Measurements from ENCODE around the gene UBQLN3. TPM values are rescaled to one million over a fixed set of nuclear protein-coding genes. Genes with fewer than 3 reads are reported as not detected.
A peak's percentile ranks its signal among the peaks of the same experiment; 100 is the strongest.

Gene UBQLN3
- total RNA-seq, 1 experiment from 2014 or later = 0.37 TPM

- no peaks in the 10 kb centered on the region for H4K20me1 ChIP-seq (ENCODE audit: insufficient read depth, low read depth, low read length)
- DNase-seq = no peak
- H3K4me2 ChIP-seq (ENCODE audit: low read depth, low read length, poor library complexity, severe bottlenecking) = no peak overlapping the region
- H2AFZ ChIP-seq (ENCODE audit: low read length) = no peak overlapping the region
- no peaks in the 10 kb centered on the region for H3K9me2 ChIP-seq (replicated peaks; ENCODE audit: insufficient read depth, low read length)
- no peaks in the 10 kb centered on the region for H3K27me3 ChIP-seq (ENCODE audit: low read length)
- no peak overlapping the region for H3K9ac ChIP-seq (ENCODE audit: low read length)
- no peak overlapping the region for H3K27ac ChIP-seq (ENCODE audit: low read length)
- no peaks in the 10 kb centered on the region for H3K36me3 ChIP-seq (ENCODE audit: insufficient read depth, low read length)
- H3K4me3 ChIP-seq (ENCODE audit: low read length) = no peak overlapping the region
- no peaks in the 10 kb centered on the region for H3K9me3 ChIP-seq (ENCODE audit: low read length)
- no peaks in the 10 kb centered on the region for H3K4me1 ChIP-seq (ENCODE audit: low read length)
- H3K79me2 ChIP-seq (ENCODE audit: low read length) = no peaks in the 10 kb centered on the region
These were observed 9.4 kb downstream of the UBQLN3 start for GRCh38 chr11:5500393-5500801.

DNA sequence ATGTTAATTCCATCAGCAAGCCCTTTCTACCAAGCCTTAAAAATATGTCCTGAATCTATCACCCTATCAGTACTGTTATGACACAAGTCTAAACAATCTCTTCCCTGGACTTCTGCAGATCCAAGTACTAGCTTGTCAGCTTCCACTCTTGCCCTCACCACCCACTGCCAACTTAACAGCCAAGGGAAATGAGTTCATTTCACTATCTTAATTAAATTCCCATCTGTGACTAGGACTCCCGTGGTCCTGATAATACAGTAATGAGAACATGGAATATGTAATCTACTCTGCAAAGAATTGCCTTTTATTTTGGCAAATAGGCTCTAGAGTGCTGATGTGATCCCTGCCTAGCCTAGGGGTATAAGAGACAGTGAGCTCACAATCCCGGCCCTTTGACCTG lies 10.1 kb downstream of the UBQLN3 start:
- Histone ChIP-seq H3K36me3 (ENCODE audit: insufficient read depth, low read length) (no peaks in the 10 kb centered on the region), H3K9me3 (ENCODE audit: low read length) (no peaks in the 10 kb centered on the region), H2AFZ (ENCODE audit: low read length) (no peak overlapping the region), H3K9ac (ENCODE audit: low read length) (no peak overlapping the region), H3K9me2 (replicated peaks; ENCODE audit: insufficient read depth, low read length) (no peaks in the 10 kb centered on the region), H3K4me2 (ENCODE audit: low read depth, low read length, poor library complexity, severe bottlenecking) (no peak overlapping the region), H3K27me3 (ENCODE audit: low read length) (no peaks in the 10 kb centered on the region), H4K20me1 (ENCODE audit: insufficient read depth, low read depth, low read length) (no peaks in the 10 kb centered on the region), H3K4me1 (ENCODE audit: low read length) (no peaks in the 10 kb centered on the region), H3K79me2 (ENCODE audit: low read length) (no peaks in the 10 kb centered on the region), H3K27ac (ENCODE audit: low read length) (no peak overlapping the region), H3K4me3 (ENCODE audit: low read length) (no peak overlapping the region)
- no peak for DNase-seq

- Histone ChIP-seq H2AFZ (ENCODE audit: low read length) (no peak overlapping the region), H3K4me3 (ENCODE audit: low read length) (no peak overlapping the region)
These were observed 20.0 kb downstream of the UBQLN3 start for GRCh38 chr11:5489576-5490357.

GRCh38 chr11:5488798-5489399 lies 20.9 kb downstream of the UBQLN3 start:
- Histone ChIP-seq H3K79me2 (ENCODE audit: low read length) (no peaks in the 10 kb centered on the region), H3K36me3 (ENCODE audit: insufficient read depth, low read length) (no peaks in the 10 kb centered on the region), H3K9ac (ENCODE audit: low read length) (no peak overlapping the region), H3K4me3 (ENCODE audit: low read length) (no peak overlapping the region), H3K9me3 (ENCODE audit: low read length) (no peaks in the 10 kb centered on the region), H3K4me2 (ENCODE audit: low read depth, low read length, poor library complexity, severe bottlenecking) (no peak overlapping the region), H3K4me1 (ENCODE audit: low read length) (no peaks in the 10 kb centered on the region), H2AFZ (ENCODE audit: low read length) (no peak overlapping the region), H3K9me2 (replicated peaks; ENCODE audit: insufficient read depth, low read length) (no peaks in the 10 kb centered on the region), H4K20me1 (ENCODE audit: insufficient read depth, low read depth, low read length) (no peaks in the 10 kb centered on the region), H3K27ac (ENCODE audit: low read length) (no peak overlapping the region), H3K27me3 (ENCODE audit: low read length) (no peaks in the 10 kb centered on the region)
- no peak for DNase-seq

More at GRCh38 chr11:5489576-5490357, 20.0 kb downstream of the UBQLN3 start:
- H3K4me1 ChIP-seq (ENCODE audit: low read length) = no peaks in the 10 kb centered on the region
- no peak overlapping the region for H3K4me2 ChIP-seq (ENCODE audit: low read depth, low read length, poor library complexity, severe bottlenecking)
- no peaks in the 10 kb centered on the region for H4K20me1 ChIP-seq (ENCODE audit: insufficient read depth, low read depth, low read length)
- DNase-seq = no peak
- no peaks in the 10 kb centered on the region for H3K9me2 ChIP-seq (replicated peaks; ENCODE audit: insufficient read depth, low read length)
- H3K27me3 ChIP-seq (ENCODE audit: low read length) = no peaks in the 10 kb centered on the region
- no peaks in the 10 kb centered on the region for H3K36me3 ChIP-seq (ENCODE audit: insufficient read depth, low read length)
- no peak overlapping the region for H3K9ac ChIP-seq (ENCODE audit: low read length)
- H3K27ac ChIP-seq (ENCODE audit: low read length) = no peak overlapping the region
- no peaks in the 10 kb centered on the region for H3K79me2 ChIP-seq (ENCODE audit: low read length)
- H3K9me3 ChIP-seq (ENCODE audit: low read length) = no peaks in the 10 kb centered on the region

GRCh38 chr11:5488385-5488784 lies 21.4 kb downstream of the UBQLN3 start, which contains the start of gene OR52D1:
TSS of gene OR52D1 (plus strand) at chr11:5488685. CDS start at chr11:5488707, 22 bp downstream.
- H3K9ac ChIP-seq (ENCODE audit: low read length) = no peak within 1 kb of the TSS
- H3K9me3 ChIP-seq (ENCODE audit: low read length) = no peaks in the 10 kb centered on the region
- no peak within 1 kb of the TSS for H3K4me2 ChIP-seq (ENCODE audit: low read depth, low read length, poor library complexity, severe bottlenecking)
- no peaks in the 10 kb centered on the region for H3K27me3 ChIP-seq (ENCODE audit: low read length)
- H3K4me3 ChIP-seq (ENCODE audit: low read length) = no peak within 1 kb of the TSS
- H3K9me2 ChIP-seq (replicated peaks; ENCODE audit: insufficient read depth, low read length) = no peaks in the 10 kb centered on the region
- H3K36me3 ChIP-seq (ENCODE audit: insufficient read depth, low read length) = no peaks in the 10 kb centered on the region
- no peaks in the 10 kb centered on the region for H3K4me1 ChIP-seq (ENCODE audit: low read length)
- H3K79me2 ChIP-seq (ENCODE audit: low read length) = no peaks in the 10 kb centered on the region
- H4K20me1 ChIP-seq (ENCODE audit: insufficient read depth, low read depth, low read length) = no peaks in the 10 kb centered on the region
- no peak within 1 kb of the TSS for H3K27ac ChIP-seq (ENCODE audit: low read length)
- H2AFZ ChIP-seq (ENCODE audit: low read length) = no peak within 1 kb of the TSS
- DNase-seq = no peak

GRCh38 chr11:5486421-5486820 lies 23.3 kb downstream of the UBQLN3 start:
- Histone ChIP-seq H3K79me2 (ENCODE audit: low read length) (no peaks in the 10 kb centered on the region), H3K36me3 (ENCODE audit: insufficient read depth, low read length) (no peaks in the 10 kb centered on the region), H3K27ac (ENCODE audit: low read length) (no peak overlapping the region), H3K4me1 (ENCODE audit: low read length) (no peaks in the 10 kb centered on the region), H3K4me3 (ENCODE audit: low read length) (no peak overlapping the region), H3K9me3 (ENCODE audit: low read length) (no peaks in the 10 kb centered on the region), H4K20me1 (ENCODE audit: insufficient read depth, low read depth, low read length) (no peaks in the 10 kb centered on the region), H3K9ac (ENCODE audit: low read length) (no peak overlapping the region), H3K27me3 (ENCODE audit: low read length) (no peaks in the 10 kb centered on the region), H3K4me2 (ENCODE audit: low read depth, low read length, poor library complexity, severe bottlenecking) (no peak overlapping the region), H2AFZ (ENCODE audit: low read length) (no peak overlapping the region), H3K9me2 (replicated peaks; ENCODE audit: insufficient read depth, low read length) (no peaks in the 10 kb centered on the region)
- no peak for DNase-seq

GRCh38 chr11:5486003-5486402 lies 23.8 kb downstream of the UBQLN3 start:
- H3K9me3 ChIP-seq (ENCODE audit: low read length) = no peaks in the 10 kb centered on the region
- no peaks in the 10 kb centered on the region for H3K9me2 ChIP-seq (replicated peaks; ENCODE audit: insufficient read depth, low read length)
- no peaks in the 10 kb centered on the region for H4K20me1 ChIP-seq (ENCODE audit: insufficient read depth, low read depth, low read length)
- no peaks in the 10 kb centered on the region for H3K4me1 ChIP-seq (ENCODE audit: low read length)
- H3K4me2 ChIP-seq (ENCODE audit: low read depth, low read length, poor library complexity, severe bottlenecking) = no peak overlapping the region
- no peak overlapping the region for H3K4me3 ChIP-seq (ENCODE audit: low read length)
- H3K36me3 ChIP-seq (ENCODE audit: insufficient read depth, low read length) = no peaks in the 10 kb centered on the region
- H3K27ac ChIP-seq (ENCODE audit: low read length) = no peak overlapping the region
- no peak overlapping the region for H3K9ac ChIP-seq (ENCODE audit: low read length)
- no peaks in the 10 kb centered on the region for H3K27me3 ChIP-seq (ENCODE audit: low read length)
- DNase-seq = no peak
- no peaks in the 10 kb centered on the region for H3K79me2 ChIP-seq (ENCODE audit: low read length)
- H2AFZ ChIP-seq (ENCODE audit: low read length) = no peak overlapping the region

DNA sequence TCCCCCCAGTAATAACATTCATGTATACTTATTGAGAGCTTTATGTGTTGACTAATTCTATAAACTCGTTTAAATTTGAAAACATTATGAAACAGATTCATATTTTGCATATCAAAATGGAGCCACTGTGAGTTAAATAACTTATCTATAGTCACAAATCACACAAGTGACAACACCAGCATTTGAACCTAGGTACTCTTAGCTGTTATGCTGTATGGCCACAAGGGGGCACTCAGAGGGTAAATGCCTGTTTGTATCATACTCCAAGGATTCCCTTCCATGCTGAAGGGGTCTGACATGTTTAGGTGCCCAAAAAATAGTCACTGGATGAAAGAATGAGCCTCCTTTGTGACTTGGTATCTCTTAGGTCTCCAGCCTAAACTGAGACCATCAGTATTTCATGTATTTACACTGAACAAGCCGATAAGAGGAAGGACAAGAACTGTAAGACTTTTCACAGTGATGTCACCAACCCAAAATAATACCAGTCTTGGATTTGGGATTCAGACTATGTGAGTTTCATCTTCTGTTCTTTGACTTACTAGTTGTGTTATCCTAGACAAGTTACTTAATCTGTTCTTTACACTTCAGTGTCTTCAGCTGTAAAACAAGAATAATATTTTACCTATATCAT lies 33.5 kb downstream of the UBQLN3 start:
- DNase-seq = peak; percentile 70

More for the DNA sequence above, 33.5 kb downstream of the UBQLN3 start:
- Histone ChIP-seq H3K9ac (ENCODE audit: low read length) (no peak overlapping the region), H3K27ac (ENCODE audit: low read length) (no peak overlapping the region), H3K79me2 (ENCODE audit: low read length) (no peaks in the 10 kb centered on the region), H3K4me2 (ENCODE audit: low read depth, low read length, poor library complexity, severe bottlenecking) (no peak overlapping the region), H2AFZ (ENCODE audit: low read length) (no peak overlapping the region), H3K27me3 (ENCODE audit: low read length) (no peaks in the 10 kb centered on the region), H3K4me3 (ENCODE audit: low read length) (no peak overlapping the region), H3K9me3 (ENCODE audit: low read length) (no peaks in the 10 kb centered on the region), H3K36me3 (ENCODE audit: insufficient read depth, low read length) (no peaks in the 10 kb centered on the region), H3K4me1 (ENCODE audit: low read length) (no peaks in the 10 kb centered on the region), H3K9me2 (replicated peaks; ENCODE audit: insufficient read depth, low read length) (no peaks in the 10 kb centered on the region), H4K20me1 (ENCODE audit: insufficient read depth, low read depth, low read length) (no peaks in the 10 kb centered on the region)

Data from Karpas-422 (cell line).